ENCODE measurements around the gene SMURF2. TPM values are rescaled to one million over a fixed set of nuclear protein-coding genes. Genes with fewer than 3 reads are reported as not detected.

Gene SMURF2
- total and polyA plus RNA-seq, 2 donors (not counting 1 experiment from before 2014, with no cell fraction given) = 96.3 to 108 TPM

DNA sequence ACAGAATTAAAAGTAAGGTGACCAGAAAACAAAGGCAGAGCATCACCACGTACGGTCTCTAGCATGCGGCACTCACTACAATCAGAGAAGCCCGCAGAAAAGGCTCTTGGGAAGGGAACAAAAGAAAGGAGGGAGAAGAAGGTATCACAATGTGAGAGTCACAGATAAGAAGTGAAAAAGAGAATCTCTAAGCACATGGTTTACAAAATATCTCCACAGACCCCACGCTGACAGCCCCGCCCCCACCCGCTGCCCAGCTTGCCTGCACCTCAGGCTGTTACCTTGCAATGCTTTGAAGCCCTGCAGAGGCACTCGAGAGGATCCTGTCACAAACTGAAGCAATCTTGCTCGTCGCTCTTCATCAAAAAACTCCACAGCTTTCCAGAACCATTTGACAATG lies 114.8 kb downstream of the SMURF2 start:
- Histone ChIP-seq H3K36me3 (ENCODE audit: control insufficient read depth, insufficient read depth, low read length) (peaks cover 16% of the 10 kb centered on the region), H3K27ac (ENCODE audit: insufficient read depth, low read length) (no peak overlapping the region)

DNA sequence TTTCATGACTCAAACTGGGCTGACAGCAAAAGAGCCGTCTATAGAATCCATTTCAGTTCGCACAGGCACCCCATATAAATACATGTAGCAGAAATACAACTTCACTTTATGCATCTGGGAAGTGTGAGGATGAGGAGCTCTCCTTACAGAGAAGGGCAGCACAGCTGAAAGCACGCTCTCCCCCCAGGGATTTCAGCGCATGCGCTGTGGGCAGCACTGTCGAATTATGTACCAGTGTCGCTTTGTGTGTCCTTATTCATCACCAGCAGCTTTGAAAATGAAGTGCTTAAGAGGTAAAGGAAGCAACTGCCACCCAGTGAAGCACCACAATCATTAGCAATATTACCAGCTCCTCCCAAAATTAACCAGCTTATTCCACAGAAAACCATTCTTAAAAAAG lies 115.4 kb downstream of the SMURF2 start:
- H3K9me3 ChIP-seq (ENCODE audit: control insufficient read depth, insufficient read depth, low read depth, low read length) = no peaks in the 10 kb centered on the region
- H3K79me2 ChIP-seq (ENCODE audit: control insufficient read depth, insufficient read depth, low read length) = peaks cover 11% of the 10 kb centered on the region
- no peak overlapping the region for H3K9ac ChIP-seq (ENCODE audit: insufficient read depth, low read length)
- H3K27ac ChIP-seq (ENCODE audit: insufficient read depth, low read length) = peak overlapping the region; percentile 7
- no peak overlapping the region for H3K4me2 ChIP-seq (ENCODE audit: extremely low read depth, insufficient read depth, low read length)
- H3K36me3 ChIP-seq (ENCODE audit: control insufficient read depth, insufficient read depth, low read length) = peaks cover 18% of the 10 kb centered on the region
- TF ChIP-seq, protein P1, sequence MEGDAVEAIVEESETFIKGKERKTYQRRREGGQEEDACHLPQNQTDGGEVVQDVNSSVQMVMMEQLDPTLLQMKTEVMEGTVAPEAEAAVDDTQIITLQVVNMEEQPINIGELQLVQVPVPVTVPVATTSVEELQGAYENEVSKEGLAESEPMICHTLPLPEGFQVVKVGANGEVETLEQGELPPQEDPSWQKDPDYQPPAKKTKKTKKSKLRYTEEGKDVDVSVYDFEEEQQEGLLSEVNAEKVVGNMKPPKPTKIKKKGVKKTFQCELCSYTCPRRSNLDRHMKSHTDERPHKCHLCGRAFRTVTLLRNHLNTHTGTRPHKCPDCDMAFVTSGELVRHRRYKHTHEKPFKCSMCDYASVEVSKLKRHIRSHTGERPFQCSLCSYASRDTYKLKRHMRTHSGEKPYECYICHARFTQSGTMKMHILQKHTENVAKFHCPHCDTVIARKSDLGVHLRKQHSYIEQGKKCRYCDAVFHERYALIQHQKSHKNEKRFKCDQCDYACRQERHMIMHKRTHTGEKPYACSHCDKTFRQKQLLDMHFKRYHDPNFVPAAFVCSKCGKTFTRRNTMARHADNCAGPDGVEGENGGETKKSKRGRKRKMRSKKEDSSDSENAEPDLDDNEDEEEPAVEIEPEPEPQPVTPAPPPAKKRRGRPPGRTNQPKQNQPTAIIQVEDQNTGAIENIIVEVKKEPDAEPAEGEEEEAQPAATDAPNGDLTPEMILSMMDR (conservative IDR thresholded peaks at IDR 0.05 in 1 of 2, IDR thresholded peaks at IDR 0.05 in 1 of 2; ENCODE audit: low read depth in 1 of 2, low read length in 2 of 2) = no peak
- no peak for TF ChIP-seq EZH2 (IDR thresholded peaks at IDR 0.05; ENCODE audit: low read length, missing control alignments)
- no peaks in the 10 kb centered on the region for H4K20me1 ChIP-seq (ENCODE audit: control insufficient read depth, extremely low read depth, insufficient read depth, low read length)
- H3K4me3 ChIP-seq (replicated peaks in 1 of 4; ENCODE audit: control extremely low read depth in 1 of 4, insufficient read depth in 1 of 4, low read depth in 3 of 4, low read length in 4 of 4) = no peak overlapping the region
- no peak overlapping the region for H2AFZ ChIP-seq (ENCODE audit: low read length)
- H3K4me1 ChIP-seq (ENCODE audit: control insufficient read depth, extremely low read depth, insufficient read depth, low read length) = no peaks in the 10 kb centered on the region
- no peaks in the 10 kb centered on the region for H3K27me3 ChIP-seq (ENCODE audit: control insufficient read depth, insufficient read depth, low read length)
- no peak for DNase-seq (ENCODE audit: low read depth in 2 of 2)

More for the DNA sequence above, 114.8 kb downstream of the SMURF2 start:
- H3K4me2 ChIP-seq (ENCODE audit: extremely low read depth, insufficient read depth, low read length) = no peak overlapping the region
- no peak overlapping the region for H3K9ac ChIP-seq (ENCODE audit: insufficient read depth, low read length)
- H4K20me1 ChIP-seq (ENCODE audit: control insufficient read depth, extremely low read depth, insufficient read depth, low read length) = no peaks in the 10 kb centered on the region
- H3K4me3 ChIP-seq (replicated peaks in 1 of 4; ENCODE audit: control extremely low read depth in 1 of 4, insufficient read depth in 1 of 4, low read depth in 3 of 4, low read length in 4 of 4) = no peak overlapping the region
- no peak overlapping the region for H2AFZ ChIP-seq (ENCODE audit: low read length)
- TF ChIP-seq, protein P1 (conservative IDR thresholded peaks at IDR 0.05 in 1 of 2, IDR thresholded peaks at IDR 0.05 in 1 of 2; ENCODE audit: low read depth in 1 of 2, low read length in 2 of 2) = no peak
- no peak for TF ChIP-seq EZH2 (IDR thresholded peaks at IDR 0.05; ENCODE audit: low read length, missing control alignments)
- no peak for DNase-seq (ENCODE audit: low read depth in 2 of 2)
- H3K79me2 ChIP-seq (ENCODE audit: control insufficient read depth, insufficient read depth, low read length) = peaks cover 9% of the 10 kb centered on the region
- no peaks in the 10 kb centered on the region for H3K9me3 ChIP-seq (ENCODE audit: control insufficient read depth, insufficient read depth, low read depth, low read length)
- H3K27me3 ChIP-seq (ENCODE audit: control insufficient read depth, insufficient read depth, low read length) = no peaks in the 10 kb centered on the region
- H3K4me1 ChIP-seq (ENCODE audit: control insufficient read depth, extremely low read depth, insufficient read depth, low read length) = no peaks in the 10 kb centered on the region

DNA sequence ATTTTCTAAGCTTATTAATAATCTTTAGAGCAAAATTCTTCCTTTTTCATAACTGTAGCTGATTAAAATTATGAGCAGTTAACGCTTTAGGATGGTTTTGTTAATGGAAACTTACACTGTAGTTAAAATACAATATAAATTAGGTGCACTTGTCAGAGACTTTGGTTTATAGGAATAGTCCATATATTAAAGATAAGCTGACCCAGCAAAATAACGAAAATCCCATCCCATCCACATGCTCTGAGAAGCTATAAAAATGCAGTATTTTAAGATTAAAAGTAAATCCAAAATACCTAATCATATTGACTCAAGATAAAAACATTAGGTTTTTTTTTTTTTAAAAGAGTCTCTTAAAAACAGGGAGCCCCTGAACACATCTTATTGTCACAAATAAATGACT lies 117.4 kb downstream of the SMURF2 start:
- Histone ChIP-seq H3K9ac (ENCODE audit: insufficient read depth, low read length) (no peak overlapping the region), H2AFZ (ENCODE audit: low read length) (no peak overlapping the region), H3K4me1 (ENCODE audit: control insufficient read depth, extremely low read depth, insufficient read depth, low read length) (no peaks in the 10 kb centered on the region), H3K27me3 (ENCODE audit: control insufficient read depth, insufficient read depth, low read length) (no peaks in the 10 kb centered on the region), H3K4me3 (replicated peaks in 1 of 4; ENCODE audit: control extremely low read depth in 1 of 4, insufficient read depth in 1 of 4, low read depth in 3 of 4, low read length in 4 of 4) (no peak overlapping the region), H4K20me1 (ENCODE audit: control insufficient read depth, extremely low read depth, insufficient read depth, low read length) (no peaks in the 10 kb centered on the region), H3K9me3 (ENCODE audit: control insufficient read depth, insufficient read depth, low read depth, low read length) (no peaks in the 10 kb centered on the region), H3K4me2 (ENCODE audit: extremely low read depth, insufficient read depth, low read length) (no peak overlapping the region), H3K36me3 (ENCODE audit: control insufficient read depth, insufficient read depth, low read length) (peaks cover 23% of the 10 kb centered on the region), H3K27ac (ENCODE audit: insufficient read depth, low read length) (no peak overlapping the region), H3K79me2 (ENCODE audit: control insufficient read depth, insufficient read depth, low read length) (peaks cover 15% of the 10 kb centered on the region)
- TF ChIP-seq EZH2 (IDR thresholded peaks at IDR 0.05; ENCODE audit: low read length, missing control alignments) = no peak
- TF ChIP-seq, protein P1 (conservative IDR thresholded peaks at IDR 0.05 in 1 of 2, IDR thresholded peaks at IDR 0.05 in 1 of 2; ENCODE audit: low read depth in 1 of 2, low read length in 2 of 2) = no peak
- DNase-seq (ENCODE audit: low read depth in 2 of 2) = no peak
